Effector CD8-positive, alpha-beta T cell (primary cell): ENCODE measurements around the gene SLC45A3.
"Not testable (repeated sequence)": the region's sequence is repeated elsewhere in the genome, so short reads cannot be mapped to it uniquely, and the experiment has no call there.

Experiments used
- DNase-seq: peaks from one replicate; lab custom pipeline; 2025; lab: John Stamatoyannopoulos, UW

SLC45A3 gene

DNA sequence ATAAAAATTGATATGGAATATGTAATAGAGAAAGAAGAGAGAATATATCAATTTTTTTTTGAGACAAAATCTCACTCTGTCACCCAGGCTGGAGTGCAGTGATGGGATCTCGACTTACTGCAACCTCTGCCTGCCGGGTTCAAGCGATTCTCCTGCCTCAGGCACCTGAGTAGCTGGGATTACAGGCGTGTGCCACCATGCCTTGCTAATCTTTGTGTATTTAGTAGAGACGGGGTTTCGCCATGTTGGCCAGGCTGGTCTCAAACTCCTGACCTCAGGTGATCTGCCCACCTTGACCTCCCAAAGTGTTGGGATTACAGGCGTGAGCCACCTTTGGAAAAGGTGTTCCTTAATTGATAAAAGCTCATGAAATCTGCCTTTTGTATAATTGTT, 44.2 kb downstream of the SLC45A3 start:
- not testable (repeated sequence) for DNase-seq

DNA sequence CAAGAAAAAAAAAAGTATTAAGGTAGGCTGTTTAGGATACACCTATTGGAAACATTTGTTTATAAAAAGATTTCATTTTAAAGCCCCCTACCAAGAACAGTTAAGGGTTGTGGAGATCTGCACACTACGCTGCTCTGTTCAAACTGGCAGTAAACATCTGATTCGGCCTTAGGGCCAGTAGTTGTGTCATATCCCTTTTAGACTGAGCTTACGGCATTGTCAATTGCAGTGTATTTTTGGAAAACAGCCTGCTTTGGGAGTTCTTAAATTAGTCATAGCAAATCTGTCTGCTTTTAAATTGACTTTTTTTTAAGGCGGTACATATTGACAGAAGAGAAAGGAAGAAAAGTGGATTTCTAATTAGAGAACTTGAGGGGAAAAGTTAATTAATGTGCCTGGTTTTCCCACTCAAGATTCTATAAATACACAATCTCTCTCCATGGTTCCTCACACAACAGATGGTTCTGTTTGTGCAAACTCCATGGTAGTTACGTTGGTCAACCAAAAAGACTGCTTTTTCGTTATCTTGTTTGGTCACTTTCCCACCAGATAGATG, 46.8 kb downstream of the SLC45A3 start:
- DNase-seq, result no peak

DNA sequence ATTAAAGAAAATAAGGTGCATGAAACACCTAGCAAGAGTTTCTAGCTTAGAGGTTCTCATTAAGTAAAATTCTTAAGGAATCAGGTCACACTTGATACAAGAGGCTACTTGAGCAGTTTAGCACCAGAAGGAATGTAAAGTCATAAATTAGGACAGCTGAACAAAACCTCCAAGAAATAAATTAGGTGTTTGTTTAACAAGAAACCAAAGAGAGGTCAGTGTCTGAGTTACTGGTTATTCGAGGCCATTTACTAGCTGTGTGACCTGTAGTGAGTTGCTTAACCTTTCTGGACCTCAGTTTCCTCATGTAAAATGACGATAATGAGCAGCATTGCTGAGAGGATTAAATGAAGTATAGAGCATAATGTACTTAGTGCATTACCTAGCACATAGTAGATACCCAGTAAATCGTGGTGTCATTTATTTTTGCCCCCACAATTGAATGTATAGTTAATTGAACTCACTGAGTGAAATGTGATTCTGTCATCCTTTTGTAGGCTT, 47.6 kb downstream of the SLC45A3 start:
- DNase-seq, result no peak

DNA sequence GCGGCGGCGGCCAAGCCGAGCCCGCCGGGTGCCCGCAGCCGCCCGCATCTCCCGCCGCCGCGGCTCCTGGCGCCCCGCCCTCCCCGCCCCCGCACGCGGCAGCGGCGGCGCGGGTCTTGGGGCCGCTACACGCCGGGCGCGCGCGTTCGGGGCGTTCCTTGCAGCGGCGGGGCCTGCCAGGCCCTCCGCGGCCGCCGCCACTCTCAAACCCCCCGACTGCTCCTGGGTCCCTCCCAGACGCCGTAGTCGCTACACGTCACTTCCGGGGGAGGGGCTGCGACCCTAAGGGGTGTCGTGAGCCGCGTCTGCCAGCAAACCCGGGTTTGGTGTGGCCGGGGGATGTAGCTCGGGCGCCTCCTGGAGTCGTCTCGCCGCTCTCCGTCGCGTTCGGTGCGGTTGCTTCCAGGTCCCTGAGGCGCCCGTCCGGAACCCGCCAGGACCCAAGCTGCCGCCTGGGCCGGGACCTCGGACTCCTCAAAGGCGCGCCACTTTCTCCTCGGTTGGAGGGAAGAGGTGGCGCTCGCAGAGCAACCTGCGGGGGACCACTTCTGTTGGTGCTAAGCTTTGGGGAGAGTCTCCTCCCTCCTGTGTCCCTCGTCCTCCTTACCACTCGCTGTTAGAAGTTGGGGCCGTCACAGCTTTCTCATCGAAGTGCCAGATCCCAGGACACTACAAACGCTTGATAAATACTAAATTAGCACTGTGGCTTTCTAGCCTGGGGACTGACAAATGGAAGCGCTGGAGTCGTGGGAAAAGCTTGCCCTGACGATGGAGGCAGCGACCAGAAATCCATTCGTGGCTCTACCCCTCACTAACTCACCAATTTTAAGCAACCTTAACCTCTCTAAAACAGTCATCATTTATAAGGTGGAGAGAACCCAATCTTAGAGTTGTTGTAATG, 48.3 kb downstream of the SLC45A3 start, which contains the start of gene ELK4:
Gene ELK4 (minus strand): TSS at position 244 of the 901 bp plus-strand sequence. CDS start 8,129 bp downstream, outside the sequence.
- DNase-seq, result peak; percentile 98

DNA sequence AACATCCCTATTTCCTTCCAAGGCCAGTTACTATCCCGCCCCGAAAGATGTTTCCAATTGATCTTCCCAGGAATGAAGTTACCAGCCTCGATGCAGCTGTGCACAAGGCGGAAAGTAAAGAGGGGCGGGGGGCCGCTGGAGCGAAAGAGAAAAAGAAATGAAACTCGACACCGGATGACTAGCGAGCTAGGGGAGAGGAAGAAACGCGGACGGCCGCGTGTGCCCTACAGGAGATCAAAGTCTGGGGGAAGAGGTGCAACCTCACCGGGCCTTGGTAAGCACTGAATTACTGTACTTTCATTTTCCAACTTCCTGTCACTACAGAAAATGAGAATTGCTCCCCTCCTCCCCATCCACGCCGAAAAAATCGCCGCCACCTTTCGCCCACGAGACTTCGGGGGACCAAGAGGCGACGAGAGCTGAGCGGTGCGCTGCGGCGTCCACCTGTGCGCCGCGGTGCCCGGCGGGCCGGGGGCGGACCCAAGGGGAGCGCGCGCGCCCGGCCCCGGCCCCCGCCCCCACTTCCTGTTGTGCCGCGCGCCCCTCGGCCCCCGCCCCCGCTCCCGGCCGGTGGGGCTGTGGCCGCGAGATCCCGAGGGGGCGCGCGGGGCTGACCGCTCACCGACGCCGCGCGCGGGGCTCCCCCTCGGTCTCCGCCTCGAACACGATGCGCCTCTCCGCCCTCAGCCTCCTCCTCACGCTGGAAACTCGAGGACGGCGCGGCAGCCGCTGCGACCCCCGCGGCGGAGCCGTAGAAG, 49.1 kb downstream of the SLC45A3 start:
- DNase-seq, result peak; percentile 71

- DNase-seq, result no peak
Observed at GRCh38 chr1:205630651-205631009, 49.7 kb downstream of the SLC45A3 start.

GRCh38 chr1:205630241-205630640, 50.1 kb downstream of the SLC45A3 start:
- DNase-seq, result no peak

- DNase-seq, result no peak
Observed at GRCh38 chr1:205629751-205630150, 50.6 kb downstream of the SLC45A3 start.

- DNase-seq, result no peak
Observed at GRCh38 chr1:205627956-205628355, 52.4 kb downstream of the SLC45A3 start.

DNA sequence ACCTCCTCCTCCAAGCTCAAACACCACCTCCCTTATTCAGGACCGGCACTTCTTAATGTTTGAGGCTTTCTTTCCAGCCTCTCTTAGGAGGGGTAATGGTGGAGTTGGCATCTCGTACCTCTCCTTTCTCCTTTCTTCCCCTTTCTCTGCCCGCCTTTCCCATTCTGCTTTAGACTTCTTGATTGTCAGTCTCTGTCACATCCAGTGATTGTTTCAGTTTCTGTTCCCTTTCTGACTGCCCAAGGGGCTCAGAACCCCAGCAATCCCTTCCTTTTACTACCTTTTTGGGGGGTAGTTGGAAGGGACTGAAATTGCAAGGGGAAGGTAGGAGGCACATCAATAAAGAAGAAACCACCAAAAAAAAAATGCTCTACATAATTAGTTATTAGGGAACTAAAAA, 54.1 kb downstream of the SLC45A3 start:
- DNase-seq, result no peak

DNA sequence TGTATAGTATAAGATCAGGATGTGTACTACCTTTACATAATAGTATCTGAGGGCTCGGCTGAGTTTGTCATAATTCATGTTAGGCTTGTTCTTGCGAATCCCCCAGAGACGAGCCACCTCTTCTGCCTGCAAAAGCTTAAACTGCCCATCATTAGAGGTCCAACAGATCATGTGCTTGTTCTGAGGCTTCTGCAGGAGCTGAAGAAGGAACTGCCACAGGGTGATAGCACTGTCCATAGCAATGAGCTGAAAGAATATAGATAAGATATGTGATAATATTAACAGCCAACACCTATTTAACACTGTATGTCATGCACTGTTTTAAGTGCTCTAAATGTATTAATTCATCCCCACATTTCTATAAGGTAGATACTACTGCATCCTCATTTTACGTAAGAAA, 56.7 kb downstream of the SLC45A3 start:
- no peak for DNase-seq

DNA sequence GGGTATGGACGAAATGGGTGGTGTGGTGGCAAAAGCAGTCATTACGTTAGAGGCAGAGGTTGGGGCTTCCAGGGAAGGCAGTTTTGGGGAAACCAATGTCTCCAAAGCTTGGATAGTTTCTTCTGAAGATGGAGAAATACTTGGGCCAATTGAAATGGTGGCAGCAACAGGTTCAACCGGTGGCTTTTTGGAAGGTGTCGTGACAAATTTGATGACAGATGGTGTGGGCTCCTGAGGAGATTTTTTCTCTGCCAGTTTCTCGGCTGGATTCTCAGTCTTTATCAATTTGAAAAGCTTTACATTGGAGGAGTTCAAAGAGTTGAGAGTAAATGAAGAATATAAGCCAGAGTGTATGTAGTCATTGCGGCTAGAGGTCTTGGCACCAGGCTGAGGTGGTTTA, 60.0 kb downstream of the SLC45A3 start:
- DNase-seq, result no peak

DNA sequence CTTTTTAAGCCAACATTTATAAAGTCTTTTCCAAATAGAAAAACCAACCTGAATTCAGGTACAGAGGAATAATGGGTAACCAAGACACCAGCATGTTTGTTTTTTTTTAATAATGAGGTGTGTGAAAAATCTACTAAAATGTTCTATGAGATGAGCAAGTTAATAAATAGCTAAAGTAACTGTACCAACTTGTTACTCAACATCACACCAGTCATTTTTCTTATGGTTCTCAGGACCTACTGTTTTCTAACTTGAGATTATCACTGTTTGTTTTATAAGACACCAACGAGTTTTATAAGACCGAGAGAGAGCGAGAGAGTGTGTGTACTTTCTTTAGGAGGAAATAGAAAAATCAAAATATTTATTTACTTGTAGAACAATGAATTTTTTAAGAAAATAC, 60.9 kb downstream of the SLC45A3 start:
- no peak for DNase-seq

- DNase-seq, result no peak
Observed at GRCh38 chr1:205616563-205617293, 63.6 kb downstream of the SLC45A3 start.

DNA sequence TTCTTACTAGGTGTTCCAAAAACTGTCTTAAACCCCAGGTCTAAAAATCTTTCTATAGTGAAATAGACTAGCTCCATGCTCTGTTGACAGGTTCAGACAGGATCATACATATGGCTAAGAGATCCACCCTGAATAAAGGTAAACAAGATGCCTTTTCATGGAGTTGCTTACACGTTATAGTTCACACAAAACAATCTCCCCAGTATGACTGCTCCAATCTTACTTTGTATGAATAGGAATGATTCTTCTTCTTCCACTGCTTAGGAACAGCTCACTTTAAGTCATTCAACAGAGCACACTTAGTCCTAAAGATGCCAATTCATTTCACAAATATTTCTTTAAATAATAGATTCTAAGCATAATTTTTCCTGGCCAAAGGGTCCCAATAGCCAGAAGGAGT, 64.5 kb downstream of the SLC45A3 start:
- DNase-seq, result no peak

DNA sequence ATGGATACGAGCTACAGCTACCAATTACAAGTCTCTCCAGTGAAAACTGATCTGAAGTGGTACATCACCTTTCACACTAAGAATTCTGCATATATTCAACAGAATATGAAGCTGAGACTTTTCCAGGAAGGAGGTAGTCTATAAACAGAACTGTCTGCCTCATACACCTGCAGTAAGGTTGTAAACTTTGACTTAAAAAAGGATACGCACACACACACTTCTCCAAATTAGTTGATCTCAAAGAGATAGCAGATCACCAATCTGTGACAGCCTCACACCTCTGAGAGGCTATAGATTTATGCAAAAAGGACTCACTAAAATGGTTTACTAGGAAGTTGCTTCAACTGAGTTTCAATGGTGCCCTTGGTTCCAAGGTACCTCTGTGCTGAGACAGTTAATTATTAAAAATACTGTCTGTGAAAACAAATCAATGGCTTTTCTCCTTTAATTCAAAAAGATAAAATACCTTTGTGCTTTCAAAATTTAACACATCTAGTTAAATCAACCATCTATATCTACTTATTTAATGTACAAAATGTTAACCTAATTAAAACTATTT, 66.4 kb downstream of the SLC45A3 start:
- DNase-seq, result no peak

DNA sequence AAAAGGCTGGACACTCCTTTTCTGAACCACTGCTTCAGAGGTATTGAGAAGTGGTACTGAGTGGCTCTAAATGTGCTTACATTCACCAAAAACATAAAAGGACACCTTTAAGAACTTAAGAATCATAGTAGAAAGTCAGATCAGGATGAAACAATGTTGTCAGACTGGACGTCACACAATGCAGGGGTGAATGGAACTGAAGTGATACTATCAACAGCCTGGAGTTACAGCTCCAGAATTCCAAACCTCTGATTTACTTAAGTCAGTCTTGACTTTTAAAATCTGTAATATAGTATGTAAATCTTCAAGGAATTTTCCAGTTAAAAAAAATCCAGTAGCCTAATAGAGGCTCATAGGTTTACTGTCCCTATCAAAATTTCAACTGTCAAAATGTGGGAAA, 67.8 kb downstream of the SLC45A3 start:
- DNase-seq, result no peak

DNA sequence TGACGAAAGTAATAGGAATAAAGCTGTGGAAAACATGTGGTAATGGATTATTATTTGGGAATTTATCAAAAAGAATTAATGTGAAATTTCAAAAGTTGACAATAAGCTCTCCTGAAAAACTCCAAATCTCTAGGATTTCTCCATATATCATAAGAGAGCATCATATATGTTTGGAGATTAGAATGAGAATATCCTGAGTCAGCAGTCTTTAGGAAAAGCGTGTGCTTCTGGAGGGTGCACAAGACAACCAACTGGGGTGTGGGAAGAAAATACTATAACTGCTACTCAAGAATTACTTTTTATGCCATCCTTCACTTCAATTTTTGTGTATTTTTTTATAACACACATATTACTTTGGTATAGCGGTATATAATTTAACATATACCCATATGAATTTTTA, 68.2 kb downstream of the SLC45A3 start:
- DNase-seq, result no peak

DNA sequence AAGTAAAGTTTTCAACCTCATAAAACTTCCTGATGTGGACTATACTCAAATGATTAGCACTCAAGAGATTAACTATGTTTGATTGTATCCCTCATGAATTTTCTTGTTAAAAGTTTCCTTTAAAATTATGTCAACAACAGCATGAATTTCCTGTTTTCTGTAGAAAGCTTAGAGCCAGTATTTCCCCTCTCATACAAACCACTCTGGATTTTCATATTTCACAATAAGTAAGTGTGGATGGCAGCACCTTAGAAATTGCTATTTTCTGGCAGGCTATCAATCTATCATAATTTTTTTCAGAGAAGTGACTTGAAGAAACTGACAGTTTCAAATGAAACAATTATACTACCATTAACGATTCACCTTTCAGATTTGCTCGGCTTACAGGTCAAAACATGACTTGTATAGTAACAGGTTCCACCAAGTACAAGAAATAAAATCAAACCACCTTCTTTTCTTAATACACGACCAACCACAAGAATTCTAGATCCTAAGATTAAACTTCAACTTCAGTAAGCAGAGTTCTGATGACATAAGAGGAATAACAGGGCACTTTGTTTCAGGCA, 69.3 kb downstream of the SLC45A3 start:
- DNase-seq, result no peak

GRCh38 chr1:205610036-205610435, 70.3 kb downstream of the SLC45A3 start:
- no peak for DNase-seq
